DND-41 (cell line): ENCODE results near the gene PDS5A.
A peak's percentile ranks its signal among the peaks of the same experiment; 100 is the strongest.

Experiments
- ATAC-seq: fragments of 200-7000 bp; cut with Tn5 transposase; 3 replicates; pipeline ENCODE4 v1.9.1; 2021; ENCODE audit warnings: low read depth; ENCODE audit not compliant: insufficient read depth
- DNase-seq: peaks from one replicate; pipeline ENCODE4 v3.0.0-alpha.2; 2020
- H2AFZ ChIP-seq: 2 replicates; pipeline ENCODE4 v1.6.0; 2012; ENCODE audit warnings: low read depth, low read length
- H3K27ac ChIP-seq: 2 replicates; pipeline ENCODE4 v1.5.1; 2012; ENCODE audit warnings: low read length, inconsistent platforms
- H3K27me3 ChIP-seq: fragments of 200-600 bp; sonication (generic); 2 replicates; pipeline ENCODE4 v1.6.0; 2012; ENCODE audit warnings: low read length, mild to moderate bottlenecking, inconsistent platforms; ENCODE audit not compliant: insufficient read depth, poor library complexity
- H3K36me3 ChIP-seq: 2 replicates; pipeline ENCODE4 v1.5.1; 2012; ENCODE audit warnings: low read length, inconsistent platforms; ENCODE audit not compliant: insufficient read depth
- H3K4me1 ChIP-seq: 2 replicates; pipeline ENCODE4 v1.5.1; 2012; ENCODE audit warnings: mild to moderate bottlenecking, low read length; ENCODE audit not compliant: insufficient read depth
- H3K4me2 ChIP-seq: 2 replicates; pipeline ENCODE4 v1.6.0; 2012; ENCODE audit warnings: mild to moderate bottlenecking, moderate library complexity, low read length, inconsistent platforms; ENCODE audit not compliant: insufficient read depth
- H3K4me3 ChIP-seq, 2 experiments: fragments of 200-600 bp in 1 of 2; shearing (Covaris generic) in 1 of 2; 2 replicates each; pipeline ENCODE4 v1.5.1; 2012 to 2016; ENCODE audit warnings: inconsistent platforms in 2 of 2, low read length in 2 of 2, mild to moderate bottlenecking in 2 of 2, low read depth in 1 of 2, moderate library complexity in 1 of 2
- H3K79me2 ChIP-seq: 2 replicates; pipeline ENCODE4 v1.6.0; 2012; ENCODE audit warnings: low read length, inconsistent platforms; ENCODE audit not compliant: insufficient read depth
- H3K9ac ChIP-seq: 2 replicates; pipeline ENCODE4 v1.6.0; 2012; ENCODE audit warnings: low read depth, mild to moderate bottlenecking, inconsistent platforms, low read length, moderate library complexity
- H3K9me3 ChIP-seq: 2 replicates; pipeline ENCODE4 v1.5.1; 2012; ENCODE audit warnings: low read length, moderate library complexity, mild to moderate bottlenecking, inconsistent platforms; ENCODE audit not compliant: insufficient read depth, severe bottlenecking
- H4K20me1 ChIP-seq: 2 replicates; pipeline ENCODE4 v1.6.0; 2012; ENCODE audit warnings: low read length; ENCODE audit not compliant: insufficient read depth
- CTCF ChIP-seq: IDR thresholded peaks from 2 replicates; pipeline ENCODE4 v1.5.1; 2012; ENCODE audit warnings: borderline replicate concordance, low read length, moderate library complexity, mild to moderate bottlenecking; ENCODE audit not compliant: poor library complexity, severe bottlenecking; ENCODE audit errors: extremely low read depth
- EZH2 ChIP-seq: IDR thresholded peaks from 3 replicates; pipeline ENCODE4 v1.6.1; 2012; ENCODE audit warnings: borderline replicate concordance, low read depth, mild to moderate bottlenecking, moderate library complexity, low read length, inconsistent platforms; ENCODE audit not compliant: severe bottlenecking

The PDS5A gene

DNA sequence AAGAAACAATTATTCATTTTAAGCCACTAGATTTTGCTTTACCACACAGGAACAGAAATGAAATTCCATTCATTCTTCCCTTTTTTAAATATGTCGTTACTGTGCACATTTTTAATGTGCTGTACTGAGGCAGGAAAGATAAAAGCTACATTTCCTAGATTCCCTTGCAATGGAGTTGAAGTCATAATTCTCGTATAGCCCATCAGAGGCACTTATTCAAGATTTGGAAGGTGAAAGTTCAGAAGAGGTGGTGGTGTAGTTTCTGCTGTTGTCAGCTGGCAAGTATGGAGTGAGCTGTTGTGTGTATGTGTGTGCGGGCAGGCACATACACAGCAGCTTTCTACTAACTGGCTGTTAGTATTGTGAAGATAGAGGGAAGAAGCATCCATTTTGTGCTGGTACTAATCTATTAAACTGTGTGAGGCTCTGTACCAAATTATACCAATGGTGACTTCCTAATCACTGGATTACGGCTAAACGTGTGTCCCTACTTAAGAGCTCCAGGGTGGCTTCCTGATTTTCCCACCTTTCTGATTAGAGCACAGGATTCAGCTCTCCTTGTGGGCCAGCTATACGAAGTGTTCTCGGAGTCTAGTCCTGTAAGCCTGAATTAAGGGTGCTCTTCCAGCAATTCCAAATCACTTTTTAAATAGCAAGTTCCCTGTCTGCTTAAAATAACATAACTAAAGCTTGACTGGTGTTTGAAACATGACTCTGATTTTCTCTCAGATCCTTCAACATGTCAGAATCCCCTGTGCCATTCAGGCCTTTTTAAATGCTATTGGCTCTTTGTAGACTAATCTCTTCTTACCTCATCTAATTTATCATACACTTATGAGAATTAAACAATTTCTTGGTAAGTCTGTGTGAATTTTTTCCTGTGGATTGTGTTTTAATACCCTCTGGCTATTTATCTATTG, 43.8 kb downstream of the PDS5A start:
- H3K4me2 ChIP-seq: no peak overlapping the region
- H3K4me1 ChIP-seq: no peaks in the 10 kb centered on the region
- peaks cover 41% of the 10 kb centered on the region for H3K36me3 ChIP-seq
- ATAC-seq (no peak), DNase-seq (no peak)
- peaks cover 75% of the 10 kb centered on the region for H4K20me1 ChIP-seq
- H3K9ac ChIP-seq: no peak overlapping the region
- no peak overlapping the region for H3K4me3 ChIP-seq
- H2AFZ ChIP-seq: no peak overlapping the region
- H3K27me3 ChIP-seq: no peaks in the 10 kb centered on the region
- H3K9me3 ChIP-seq: no peaks in the 10 kb centered on the region
- H3K79me2 ChIP-seq: peaks cover 95% of the 10 kb centered on the region
- no peak overlapping the region for H3K27ac ChIP-seq
- no peak for TF ChIP-seq CTCF
- no peak for TF ChIP-seq EZH2

DNA sequence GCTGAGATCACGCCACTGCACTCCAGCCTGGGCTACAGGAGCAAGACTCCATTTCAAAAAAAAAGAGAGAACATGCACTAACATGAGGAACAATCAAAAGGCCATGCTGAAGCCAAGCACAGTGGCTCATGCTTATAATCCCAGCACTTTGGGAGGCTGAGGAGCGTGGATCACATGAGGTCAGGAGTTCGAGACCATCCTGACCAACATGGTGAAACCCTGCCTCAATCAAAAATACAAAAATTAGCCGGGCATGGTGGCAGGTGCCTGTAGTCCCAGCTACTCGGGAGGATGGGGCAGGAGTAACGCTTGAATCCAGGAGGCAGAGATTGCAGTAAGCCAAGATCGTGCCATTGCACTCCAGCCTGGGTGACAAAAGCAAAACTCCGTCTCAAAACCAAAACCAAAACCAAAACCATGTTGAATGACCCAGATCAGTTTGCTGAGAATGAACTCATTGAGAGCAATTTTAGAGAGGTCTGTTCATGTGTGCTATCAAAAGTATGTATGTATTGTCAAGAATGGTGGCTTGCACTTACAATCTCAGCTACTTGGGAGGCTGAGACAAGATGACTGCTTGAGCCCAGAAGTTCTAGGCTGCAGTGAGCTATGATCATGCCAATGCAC, 44.8 kb downstream of the PDS5A start:
- no peak overlapping the region for H3K4me3 ChIP-seq
- H3K27me3 ChIP-seq: no peaks in the 10 kb centered on the region
- H3K9me3 ChIP-seq: no peaks in the 10 kb centered on the region
- H3K9ac ChIP-seq: no peak overlapping the region
- H3K36me3 ChIP-seq: peaks cover 50% of the 10 kb centered on the region
- ATAC-seq: peak; percentile 67
- no peak for DNase-seq
- no peak overlapping the region for H3K4me2 ChIP-seq
- H3K4me1 ChIP-seq: no peaks in the 10 kb centered on the region
- H4K20me1 ChIP-seq: peaks cover 75% of the 10 kb centered on the region
- H3K79me2 ChIP-seq: peaks cover 97% of the 10 kb centered on the region
- H2AFZ ChIP-seq: no peak overlapping the region
- TF ChIP-seq CTCF (no peak), EZH2 (no peak)
- no peak overlapping the region for H3K27ac ChIP-seq

- Histone ChIP-seq H3K36me3 (peaks cover 53% of the 10 kb centered on the region), H3K27me3 (no peaks in the 10 kb centered on the region), H3K27ac (no peak overlapping the region), H3K4me1 (no peaks in the 10 kb centered on the region), H4K20me1 (peaks cover 65% of the 10 kb centered on the region), H3K4me3 (no peak overlapping the region), H2AFZ (no peak overlapping the region), H3K79me2 (peaks cover 96% of the 10 kb centered on the region), H3K9me3 (no peaks in the 10 kb centered on the region), H3K4me2 (no peak overlapping the region), H3K9ac (no peak overlapping the region)
- DNase-seq (no peak), ATAC-seq (no peak)
- no peak for TF ChIP-seq EZH2
- TF ChIP-seq CTCF: no peak
Observed at GRCh38 chr4:39931441-39931901, 46.2 kb downstream of the PDS5A start.
